ENCODE results near the gene GSTK1.

DNA sequence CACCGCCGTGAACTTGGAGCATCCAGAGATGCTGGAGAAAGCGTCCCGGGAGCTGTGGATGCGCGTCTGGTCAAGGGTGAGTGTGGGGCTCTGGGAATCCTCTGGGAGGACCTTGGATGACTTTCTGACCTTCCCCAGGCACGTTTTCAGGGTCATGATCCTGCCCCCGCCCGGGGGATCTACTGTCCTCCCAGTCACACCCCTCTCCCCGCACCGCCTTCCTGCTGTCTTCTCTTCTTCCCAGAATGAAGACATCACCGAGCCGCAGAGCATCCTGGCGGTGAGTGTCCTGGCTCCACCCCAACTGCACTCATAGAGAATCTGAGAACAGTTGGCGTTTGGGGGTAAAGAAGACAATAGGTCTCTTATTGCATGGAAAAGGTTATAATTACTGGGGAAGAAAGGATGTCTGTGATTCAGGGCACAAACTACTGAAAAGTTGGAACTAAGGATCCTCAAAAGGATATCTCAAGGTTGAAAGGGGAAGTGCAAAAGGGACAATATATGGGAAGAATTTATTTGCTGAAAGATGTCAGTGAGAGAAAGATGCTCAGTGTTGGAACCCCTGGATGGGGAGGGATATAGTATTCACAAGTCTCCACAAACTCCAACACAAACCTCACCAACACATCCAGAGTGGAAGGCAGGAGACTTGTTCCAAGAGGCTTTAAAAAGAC, 1.9 kb downstream of the GSTK1 start:
- TF ChIP-seq, protein P1, sequence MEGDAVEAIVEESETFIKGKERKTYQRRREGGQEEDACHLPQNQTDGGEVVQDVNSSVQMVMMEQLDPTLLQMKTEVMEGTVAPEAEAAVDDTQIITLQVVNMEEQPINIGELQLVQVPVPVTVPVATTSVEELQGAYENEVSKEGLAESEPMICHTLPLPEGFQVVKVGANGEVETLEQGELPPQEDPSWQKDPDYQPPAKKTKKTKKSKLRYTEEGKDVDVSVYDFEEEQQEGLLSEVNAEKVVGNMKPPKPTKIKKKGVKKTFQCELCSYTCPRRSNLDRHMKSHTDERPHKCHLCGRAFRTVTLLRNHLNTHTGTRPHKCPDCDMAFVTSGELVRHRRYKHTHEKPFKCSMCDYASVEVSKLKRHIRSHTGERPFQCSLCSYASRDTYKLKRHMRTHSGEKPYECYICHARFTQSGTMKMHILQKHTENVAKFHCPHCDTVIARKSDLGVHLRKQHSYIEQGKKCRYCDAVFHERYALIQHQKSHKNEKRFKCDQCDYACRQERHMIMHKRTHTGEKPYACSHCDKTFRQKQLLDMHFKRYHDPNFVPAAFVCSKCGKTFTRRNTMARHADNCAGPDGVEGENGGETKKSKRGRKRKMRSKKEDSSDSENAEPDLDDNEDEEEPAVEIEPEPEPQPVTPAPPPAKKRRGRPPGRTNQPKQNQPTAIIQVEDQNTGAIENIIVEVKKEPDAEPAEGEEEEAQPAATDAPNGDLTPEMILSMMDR (IDR thresholded peaks at IDR 0.05; ENCODE audit: poor library complexity), result no peak
- no peak for TF ChIP-seq EZH2 (IDR thresholded peaks at IDR 0.05; ENCODE audit: borderline replicate concordance)
- TF ChIP-seq EZH2phosphoT487 (IDR thresholded peaks at IDR 0.05; ENCODE audit: low read depth, severe bottlenecking, unreplicated experiment), result no peak

All from hepatocyte (in vitro differentiated cells).